ENCODE measurements around the gene OR2L3.

The OR2L3 gene

GRCh38 chr1:248094884-248095283 lies 48.2 kb downstream of the OR2L3 start, which contains the start of gene OR2L13:
Gene OR2L13, plus strand, starts transcription at chr1:248095184. Its CDS starts 4,192 bp downstream, at chr1:248099376.
- no peak within 1 kb of the TSS for H3K4me3 ChIP-seq (ENCODE audit: low read depth, low read length)
- TF ChIP-seq CTCF (IDR thresholded peaks at IDR 0.05; ENCODE audit: borderline replicate concordance, insufficient read depth, low read depth, low read length), result no peak

- H3K4me3 ChIP-seq (ENCODE audit: low read depth, low read length), result no peak overlapping the region
- TF ChIP-seq CTCF (IDR thresholded peaks at IDR 0.05; ENCODE audit: borderline replicate concordance, insufficient read depth, low read depth, low read length), result no peak
Observed at GRCh38 chr1:248098529-248098928, 51.9 kb downstream of the OR2L3 start.

- no peak for TF ChIP-seq CTCF (IDR thresholded peaks at IDR 0.05; ENCODE audit: borderline replicate concordance, insufficient read depth, low read depth, low read length)
Observed at GRCh38 chr1:248102847-248103246, 56.2 kb downstream of the OR2L3 start.

GRCh38 chr1:248111157-248111556 lies 64.5 kb downstream of the OR2L3 start:
- no peak for TF ChIP-seq CTCF (IDR thresholded peaks at IDR 0.05; ENCODE audit: borderline replicate concordance, insufficient read depth, low read depth, low read length)
- no peak overlapping the region for H3K4me3 ChIP-seq (ENCODE audit: low read depth, low read length)

More at GRCh38 chr1:248102847-248103246, 56.2 kb downstream of the OR2L3 start:
- no peak overlapping the region for H3K4me3 ChIP-seq (ENCODE audit: low read depth, low read length)

Measured in GM12875 (cell line).